Measurements from ENCODE around the gene FBXW2. TPM values are rescaled to one million over a fixed set of nuclear protein-coding genes. Genes with fewer than 3 reads are reported as not detected.
A peak's percentile ranks its signal among the peaks of the same experiment; 100 is the strongest.

Gene FBXW2
- total and polyA plus RNA-seq, 10 of the 15 experiments (the other 5 are each of a cell fraction or from before 2014, with no cell fraction given), result 2.9 to 56.9 (median 39.1) TPM

DNA sequence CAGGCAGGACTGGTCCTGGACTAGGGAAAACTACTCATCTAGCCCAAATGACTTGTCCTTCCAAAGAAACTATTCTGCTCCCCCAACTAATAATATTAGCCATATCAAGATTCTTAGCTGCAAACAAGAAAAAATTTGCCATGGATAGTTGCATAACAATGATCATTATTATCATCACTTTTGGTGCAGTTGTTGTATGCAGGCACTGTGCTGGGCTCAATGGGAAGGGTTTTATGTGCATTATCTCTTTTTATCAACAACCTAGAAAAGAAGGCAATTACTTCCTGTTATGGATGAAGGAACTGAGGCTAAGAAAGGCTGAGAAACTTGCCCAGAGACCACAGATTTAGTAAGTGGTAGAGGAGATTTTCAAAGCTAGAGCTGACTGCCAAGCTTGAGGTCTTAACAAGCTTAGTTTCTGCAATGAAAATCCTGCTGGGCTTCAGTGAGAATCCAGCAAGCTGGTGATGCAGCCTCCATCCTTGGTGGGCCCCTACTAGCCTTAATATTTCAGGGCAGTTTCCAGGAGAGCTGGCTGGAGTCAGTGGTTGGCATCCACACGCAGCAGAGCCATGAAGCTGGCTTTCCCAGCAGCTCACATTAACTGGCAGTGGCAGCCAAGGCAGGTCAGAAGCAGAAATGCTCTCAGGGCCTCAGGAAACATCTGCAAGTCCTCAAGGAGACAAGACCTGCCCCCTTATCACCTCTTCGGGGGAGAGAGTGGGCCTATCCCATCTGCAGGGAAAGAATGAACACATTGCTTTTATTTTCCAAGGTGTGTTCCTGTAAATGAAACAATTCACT is 58.4 kb downstream of the FBXW2 start:
- Histone ChIP-seq H3K27ac (ENCODE audit: control insufficient read depth, insufficient read depth) (no peak overlapping the region), H3K4me3 (no peak overlapping the region)
- BruUV-seq (replicated peaks), result no TSS peak

More for the DNA sequence above, 58.4 kb downstream of the FBXW2 start:
- ChIA-PET POLR2A (interaction anchor here (0.5 kb wide), 1 partner anchor 25 kb away, joined by 3 read pairs; no protein-coding TSS in a partner anchor), RAD21 (ENCODE audit: unreplicated experiment) (no interaction called here), CTCF (interaction anchor here (0.8 to 1.4 kb wide), 3 partner anchors 23 to 326 kb away, joined by 3 to 5 read pairs (median 3); no protein-coding TSS in a partner anchor), SMC1A (ENCODE audit: uncharacterized antibody, unreplicated experiment) (interaction anchor here (1.4 kb wide), 1 partner anchor 218 kb away, joined by 3 read pairs; no protein-coding TSS in a partner anchor)
- intact Hi-C loops (cut with micrococcal nuclease; ENCODE audit: unreplicated experiment), result no loop called here
- Histone ChIP-seq H3K4me2 (ENCODE audit: control insufficient read depth, insufficient read depth) (no peak overlapping the region), H3K9ac (ENCODE audit: control insufficient read depth, insufficient read depth, low read length) (no peak overlapping the region), H3K27me3 (replicated peaks in 1 of 2; ENCODE audit: control insufficient read depth in 2 of 2, insufficient read depth in 2 of 2, low read length in 1 of 2) (no peaks in the 10 kb centered on the region), H3K36me3 (ENCODE audit: control insufficient read depth in 2 of 2, insufficient read depth in 2 of 2, low read length in 1 of 2) (no peaks in the 10 kb centered on the region), H2AFZ (ENCODE audit: control insufficient read depth, low read depth, low read length) (peak overlapping the region; percentile 17; the same call in 1 of the 2 replicates), H3K4me1 (ENCODE audit: control insufficient read depth, insufficient read depth, low read length) (peaks cover 10% of the 10 kb centered on the region), H3K9me3 (replicated peaks; ENCODE audit: control insufficient read depth, insufficient read depth, low read length) (no peaks in the 10 kb centered on the region), H4K20me1 (ENCODE audit: control insufficient read depth, insufficient read depth) (no peaks in the 10 kb centered on the region), H3K79me2 (ENCODE audit: control insufficient read depth, insufficient read depth, low read length) (no peaks in the 10 kb centered on the region)
- in situ Hi-C loops (cut with MboI), result no loop called here
- TF ChIP-seq SMC3 (IDR thresholded peaks at IDR 0.05; ENCODE audit: borderline replicate concordance, low read length), result no peak
- no peak for TF ChIP-seq BCL11A (IDR thresholded peaks at IDR 0.05; ENCODE audit: low read depth, low read length)
- no peak for TF ChIP-seq NR2F1 (conservative IDR thresholded peaks at IDR 0.05)
- TF ChIP-seq STAT1 (conservative IDR thresholded peaks at IDR 0.05), result no peak
- no peak for TF ChIP-seq ZNF622 (IDR thresholded peaks at IDR 0.05)
- TF ChIP-seq SUZ12 (IDR thresholded peaks at IDR 0.05; ENCODE audit: unreplicated experiment), result no peak
- no peak for TF ChIP-seq GATAD2B (conservative IDR thresholded peaks at IDR 0.05; ENCODE audit: low read depth)
- TF ChIP-seq, protein P1, sequence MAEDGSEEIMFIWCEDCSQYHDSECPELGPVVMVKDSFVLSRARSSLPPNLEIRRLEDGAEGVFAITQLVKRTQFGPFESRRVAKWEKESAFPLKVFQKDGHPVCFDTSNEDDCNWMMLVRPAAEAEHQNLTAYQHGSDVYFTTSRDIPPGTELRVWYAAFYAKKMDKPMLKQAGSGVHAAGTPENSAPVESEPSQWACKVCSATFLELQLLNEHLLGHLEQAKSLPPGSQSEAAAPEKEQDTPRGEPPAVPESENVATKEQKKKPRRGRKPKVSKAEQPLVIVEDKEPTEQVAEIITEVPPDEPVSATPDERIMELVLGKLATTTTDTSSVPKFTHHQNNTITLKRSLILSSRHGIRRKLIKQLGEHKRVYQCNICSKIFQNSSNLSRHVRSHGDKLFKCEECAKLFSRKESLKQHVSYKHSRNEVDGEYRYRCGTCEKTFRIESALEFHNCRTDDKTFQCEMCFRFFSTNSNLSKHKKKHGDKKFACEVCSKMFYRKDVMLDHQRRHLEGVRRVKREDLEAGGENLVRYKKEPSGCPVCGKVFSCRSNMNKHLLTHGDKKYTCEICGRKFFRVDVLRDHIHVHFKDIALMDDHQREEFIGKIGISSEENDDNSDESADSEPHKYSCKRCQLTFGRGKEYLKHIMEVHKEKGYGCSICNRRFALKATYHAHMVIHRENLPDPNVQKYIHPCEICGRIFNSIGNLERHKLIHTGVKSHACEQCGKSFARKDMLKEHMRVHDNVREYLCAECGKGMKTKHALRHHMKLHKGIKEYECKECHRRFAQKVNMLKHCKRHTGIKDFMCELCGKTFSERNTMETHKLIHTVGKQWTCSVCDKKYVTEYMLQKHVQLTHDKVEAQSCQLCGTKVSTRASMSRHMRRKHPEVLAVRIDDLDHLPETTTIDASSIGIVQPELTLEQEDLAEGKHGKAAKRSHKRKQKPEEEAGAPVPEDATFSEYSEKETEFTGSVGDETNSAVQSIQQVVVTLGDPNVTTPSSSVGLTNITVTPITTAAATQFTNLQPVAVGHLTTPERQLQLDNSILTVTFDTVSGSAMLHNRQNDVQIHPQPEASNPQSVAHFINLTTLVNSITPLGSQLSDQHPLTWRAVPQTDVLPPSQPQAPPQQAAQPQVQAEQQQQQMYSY (CRISPR knock-in tag; IDR thresholded peaks at IDR 0.05), result no peak
- TF ChIP-seq BMI1 (IDR thresholded peaks at IDR 0.05; ENCODE audit: borderline replicate concordance), result no peak
- TF ChIP-seq NR2C1 (IDR thresholded peaks at IDR 0.05), result no peak
- no peak for TF ChIP-seq ZNF24 (IDR thresholded peaks at IDR 0.05)
- no peak for TF ChIP-seq PAX8 (IDR thresholded peaks at IDR 0.05)
- TF ChIP-seq SMARCA5 (IDR thresholded peaks at IDR 0.05), result no peak
- no peak for TF ChIP-seq CEBPB (IDR thresholded peaks at IDR 0.05; ENCODE audit: borderline replicate concordance in 1 of 2, low read depth in 2 of 2, low read length in 2 of 2)
- no peak for TF ChIP-seq JUND (IDR thresholded peaks at IDR 0.05; ENCODE audit: low read depth, low read length)
- TF ChIP-seq POLR2AphosphoS2 (IDR thresholded peaks at IDR 0.05; ENCODE audit: low read depth, low read length), result no peak
- TF ChIP-seq MEF2A (IDR thresholded peaks at IDR 0.05; ENCODE audit: insufficient read depth, low read depth, low read length), result no peak
- ATAC-seq (no peak), FAIRE-seq (no peak), DNase-seq (ENCODE audit: low read depth, low spot score) (no peak)
- WGBS (ENCODE audit: insufficient coverage, insufficient replicate concordance, low lambda C conversion rate, missing lambda C conversion rate), result 50% methylated on average over 2 of the region's 2 CpGs

Data from GM12878 (cell line).